BE2C (cell line): ENCODE measurements around the gene USP35.

Experiments
- DNase-seq: peaks from one replicate; pipeline ENCODE4 v3.0.0-alpha.2; 2020
- H3K27me3 ChIP-seq: fragments of 250-450 bp; sonication (Bioruptor Pico); 2 replicates; pipeline ENCODE4 v1.5.1; 2020; ENCODE audit warnings: mild to moderate bottlenecking
- H3K36me3 ChIP-seq: fragments of 250-450 bp; sonication (Bioruptor Pico); 2 replicates; pipeline ENCODE4 v1.5.1; 2020; ENCODE audit warnings: mild to moderate bottlenecking
- H3K4me1 ChIP-seq: fragments of 250-450 bp; sonication (Bioruptor Pico); 2 replicates; pipeline ENCODE4 v1.5.1; 2020
- H3K4me3 ChIP-seq: 2 replicates; pipeline ENCODE4 v1.5.1; 2011; ENCODE audit warnings: low read depth, low read length
- H3K9me3 ChIP-seq: fragments of 250-450 bp; sonication (Bioruptor Pico); 2 replicates; pipeline ENCODE4 v1.5.1; 2020
- TF ChIP-seq, protein P1 (sequence below): IDR thresholded peaks from 2 replicates; pipeline ENCODE4 v1.5.1; 2012; ENCODE audit warnings: mild to moderate bottlenecking, low read depth, low read length

USP35 gene

DNA sequence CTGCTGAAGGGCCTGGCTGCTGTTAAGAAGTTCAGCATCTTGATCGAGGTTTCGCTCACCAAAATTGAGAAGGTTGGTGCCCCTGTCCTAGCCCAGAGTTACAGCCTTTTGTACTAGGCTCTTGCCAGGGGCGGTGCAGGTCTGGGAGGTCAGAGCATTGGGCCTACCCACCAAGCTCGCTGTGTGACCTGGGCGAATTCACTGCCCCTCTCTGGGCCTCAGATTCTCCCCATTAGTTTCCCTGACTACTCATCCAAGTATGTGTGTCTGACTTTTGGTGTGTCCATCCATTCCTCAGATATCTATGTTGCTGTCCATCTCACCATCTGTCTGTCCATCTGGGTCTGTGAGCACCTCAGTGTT lies 10.9 kb downstream of the USP35 start:
- Histone ChIP-seq H3K36me3 (peaks cover 5% of the 10 kb centered on the region; the same call in 1 of the 2 replicates), H3K27me3 (no peaks in the 10 kb centered on the region), H3K4me1 (no peaks in the 10 kb centered on the region; the same call in 1 of the 2 replicates), H3K9me3 (no peaks in the 10 kb centered on the region), H3K4me3 (no peak overlapping the region)
- TF ChIP-seq, protein P1, sequence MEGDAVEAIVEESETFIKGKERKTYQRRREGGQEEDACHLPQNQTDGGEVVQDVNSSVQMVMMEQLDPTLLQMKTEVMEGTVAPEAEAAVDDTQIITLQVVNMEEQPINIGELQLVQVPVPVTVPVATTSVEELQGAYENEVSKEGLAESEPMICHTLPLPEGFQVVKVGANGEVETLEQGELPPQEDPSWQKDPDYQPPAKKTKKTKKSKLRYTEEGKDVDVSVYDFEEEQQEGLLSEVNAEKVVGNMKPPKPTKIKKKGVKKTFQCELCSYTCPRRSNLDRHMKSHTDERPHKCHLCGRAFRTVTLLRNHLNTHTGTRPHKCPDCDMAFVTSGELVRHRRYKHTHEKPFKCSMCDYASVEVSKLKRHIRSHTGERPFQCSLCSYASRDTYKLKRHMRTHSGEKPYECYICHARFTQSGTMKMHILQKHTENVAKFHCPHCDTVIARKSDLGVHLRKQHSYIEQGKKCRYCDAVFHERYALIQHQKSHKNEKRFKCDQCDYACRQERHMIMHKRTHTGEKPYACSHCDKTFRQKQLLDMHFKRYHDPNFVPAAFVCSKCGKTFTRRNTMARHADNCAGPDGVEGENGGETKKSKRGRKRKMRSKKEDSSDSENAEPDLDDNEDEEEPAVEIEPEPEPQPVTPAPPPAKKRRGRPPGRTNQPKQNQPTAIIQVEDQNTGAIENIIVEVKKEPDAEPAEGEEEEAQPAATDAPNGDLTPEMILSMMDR = no peak
- no peak for DNase-seq

DNA sequence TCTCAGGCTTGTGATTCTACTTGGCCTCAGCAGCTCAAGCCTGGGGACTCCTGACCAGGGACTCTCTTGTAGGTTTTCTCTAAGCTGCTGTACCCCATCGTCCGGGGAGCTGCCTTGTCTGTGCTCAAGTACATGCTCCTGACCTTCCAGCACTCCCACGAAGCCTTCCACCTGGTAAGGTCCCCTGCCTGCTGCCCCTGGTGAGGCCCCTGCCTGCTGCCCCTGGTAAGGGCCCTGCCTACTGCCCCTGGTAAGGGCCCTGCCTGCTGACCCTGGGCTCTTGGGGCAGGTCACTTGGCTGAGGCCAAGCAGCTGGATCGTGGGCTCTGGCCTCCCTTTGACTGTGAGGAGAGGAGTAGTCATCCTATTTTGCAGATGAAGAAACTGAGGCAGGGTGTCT lies 11.3 kb downstream of the USP35 start:
- Histone ChIP-seq H3K27me3 (no peaks in the 10 kb centered on the region), H3K4me1 (no peaks in the 10 kb centered on the region; the same call in 1 of the 2 replicates), H3K9me3 (no peaks in the 10 kb centered on the region), H3K4me3 (no peak overlapping the region), H3K36me3 (peaks cover 5% of the 10 kb centered on the region; the same call in 1 of the 2 replicates)
- TF ChIP-seq, protein P1 = no peak
- no peak for DNase-seq

DNA sequence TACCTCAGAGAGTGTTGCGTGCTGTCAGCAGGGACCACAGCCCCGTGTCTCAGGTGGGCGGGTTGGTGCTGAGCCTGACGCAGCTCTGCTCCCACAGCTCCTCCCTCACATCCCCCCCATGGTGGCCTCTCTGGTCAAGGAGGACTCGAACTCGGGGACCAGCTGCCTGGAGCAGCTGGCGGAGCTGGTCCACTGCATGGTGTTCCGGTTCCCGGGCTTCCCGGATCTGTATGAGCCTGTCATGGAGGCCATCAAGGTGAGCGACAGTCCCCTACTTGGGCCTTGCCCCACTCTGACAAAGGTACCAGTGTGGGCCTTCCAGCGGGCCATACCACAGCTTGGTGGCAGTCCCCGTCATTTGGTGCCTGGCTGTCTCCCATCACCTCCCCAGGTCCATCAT lies 11.8 kb downstream of the USP35 start:
- peaks cover 5% of the 10 kb centered on the region; the same call in 1 of the 2 replicates for H3K36me3 ChIP-seq
- TF ChIP-seq, protein P1 = no peak

DNA sequence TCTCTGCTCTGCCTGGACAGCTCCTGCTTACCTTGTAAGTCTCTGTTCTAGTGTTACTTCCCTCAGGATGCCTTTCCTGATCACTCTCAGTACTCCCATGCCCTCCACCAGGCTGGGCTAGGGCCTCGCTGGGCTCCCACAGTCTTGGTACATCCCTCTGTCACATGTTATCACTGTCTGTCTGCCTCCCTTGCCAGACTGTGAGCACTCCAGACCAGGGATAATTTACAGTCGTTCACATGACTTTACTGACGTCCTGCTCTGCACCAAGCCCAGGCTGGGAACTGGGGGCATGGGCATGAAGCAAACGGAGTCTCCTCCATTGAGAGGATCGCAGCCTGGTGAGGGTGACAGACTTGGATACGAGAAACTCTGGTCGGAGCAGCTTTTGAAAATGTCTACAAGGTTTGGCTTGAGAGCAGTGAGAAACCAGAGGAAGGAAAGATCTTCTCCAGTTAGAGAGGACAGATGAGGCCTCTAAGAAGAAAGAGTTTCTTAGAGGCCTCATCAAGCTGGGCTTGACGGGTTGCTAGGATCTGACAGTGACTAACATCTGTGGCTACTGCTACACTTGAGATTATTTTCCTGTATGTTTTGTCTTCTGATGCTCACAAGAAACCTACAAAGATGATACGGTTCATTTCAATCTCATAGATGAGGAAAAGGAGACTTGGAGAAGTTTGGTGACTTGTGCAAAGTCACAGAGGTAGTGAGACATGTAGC lies 12.5 kb downstream of the USP35 start:
- no peaks in the 10 kb centered on the region for H3K9me3 ChIP-seq
- TF ChIP-seq, protein P1 = no peak
- no peak for DNase-seq
- H3K27me3 ChIP-seq = no peaks in the 10 kb centered on the region
- H3K4me3 ChIP-seq = no peak overlapping the region
- no peaks in the 10 kb centered on the region; the same call in 1 of the 2 replicates for H3K4me1 ChIP-seq
- H3K36me3 ChIP-seq = peaks cover 5% of the 10 kb centered on the region; the same call in 1 of the 2 replicates

More for the DNA sequence above, 11.8 kb downstream of the USP35 start:
- Histone ChIP-seq H3K27me3 (no peaks in the 10 kb centered on the region), H3K4me3 (no peak overlapping the region), H3K4me1 (no peaks in the 10 kb centered on the region; the same call in 1 of the 2 replicates), H3K9me3 (no peaks in the 10 kb centered on the region)
- DNase-seq = no peak

DNA sequence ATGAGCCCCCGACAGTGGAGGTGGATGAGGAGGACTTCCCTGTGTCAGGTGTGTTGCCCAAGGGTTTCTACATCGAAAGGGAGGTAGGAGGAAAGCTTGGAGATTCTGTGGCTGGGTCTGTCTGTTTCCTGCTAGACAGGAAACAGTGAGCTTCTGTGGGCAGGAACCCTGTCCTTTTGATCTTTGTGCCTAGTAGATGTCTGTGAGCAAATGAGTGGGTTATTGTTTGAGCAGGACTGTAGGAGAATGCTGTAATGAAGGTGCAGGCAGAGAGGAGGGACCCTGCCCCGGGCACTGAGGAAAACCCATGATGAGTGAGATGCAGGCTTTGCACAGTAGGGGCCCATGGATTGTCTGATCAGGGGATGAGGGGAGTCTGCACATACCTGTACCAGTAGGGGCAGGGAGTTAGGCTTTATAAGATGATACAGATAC lies 14.0 kb downstream of the USP35 start:
- H3K4me3 ChIP-seq = no peak overlapping the region
- DNase-seq = no peak
- H3K9me3 ChIP-seq = no peaks in the 10 kb centered on the region

DNA sequence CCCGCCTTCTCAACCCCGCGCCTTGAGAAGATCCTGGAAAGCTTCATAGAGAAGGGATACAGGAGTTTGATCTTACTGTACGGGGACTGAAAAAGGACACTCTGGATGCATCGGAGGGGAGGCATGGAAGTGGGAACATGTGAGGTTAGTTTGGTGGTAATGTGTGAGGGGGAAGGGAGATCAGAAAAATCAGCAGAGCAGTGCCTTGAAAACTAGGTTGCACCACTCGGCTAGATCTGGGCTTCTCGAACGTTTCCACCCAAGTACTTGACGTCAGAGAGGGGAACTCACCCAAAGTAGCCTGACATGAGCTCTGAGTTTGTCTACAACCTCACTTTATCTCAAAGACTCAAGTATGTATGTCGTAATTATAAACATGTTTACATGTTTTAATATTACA lies 14.5 kb downstream of the USP35 start:
- TF ChIP-seq, protein P1 = no peak
- H3K4me1 ChIP-seq = peaks cover 5% of the 10 kb centered on the region
- H3K36me3 ChIP-seq = peaks cover 3% of the 10 kb centered on the region; the same call in 1 of the 2 replicates
- no peaks in the 10 kb centered on the region for H3K27me3 ChIP-seq
- DNase-seq = no peak
- H3K4me3 ChIP-seq = no peak overlapping the region
- H3K9me3 ChIP-seq = no peaks in the 10 kb centered on the region

More for the DNA sequence above, 14.0 kb downstream of the USP35 start:
- TF ChIP-seq, protein P1 = no peak
- H3K36me3 ChIP-seq = peaks cover 5% of the 10 kb centered on the region; the same call in 1 of the 2 replicates
- H3K4me1 ChIP-seq = peaks cover 4% of the 10 kb centered on the region
- H3K27me3 ChIP-seq = no peaks in the 10 kb centered on the region
